MM.1S (cell line): ENCODE results near the gene GGN.

Source experiments
- DNase-seq: peaks from one replicate; pipeline ENCODE4 v3.0.0-alpha.2; 2015
- H2AFZ ChIP-seq: fragments of 300-600 bp; sonication (generic); 2 replicates; pipeline ENCODE4 v1.6.0; 2016; ENCODE audit warnings: antibody characterized with exemption, low read length
- H3F3A ChIP-seq: fragments of 300-600 bp; sonication (generic); 2 replicates; pipeline ENCODE4 v1.6.1; 2016; ENCODE audit warnings: mild to moderate bottlenecking, antibody characterized with exemption, low read length, moderate library complexity, mixed read lengths; ENCODE audit not compliant: insufficient read depth
- H3K27ac ChIP-seq: fragments of 300-600 bp; sonication (generic); 2 replicates; pipeline ENCODE4 v1.5.1; 2016; ENCODE audit warnings: mild to moderate bottlenecking, low read length
- H3K27me3 ChIP-seq: fragments of 300-600 bp; sonication (generic); replicated peaks from 2 replicates; pipeline ENCODE4 v1.6.0; 2016; ENCODE audit warnings: low read length; ENCODE audit not compliant: insufficient read depth
- H3K36me3 ChIP-seq: fragments of 300-600 bp; sonication (generic); replicated peaks from 2 replicates; pipeline ENCODE4 v1.6.1; 2016; ENCODE audit warnings: mild to moderate bottlenecking, low read length, mixed read lengths; ENCODE audit not compliant: insufficient read depth
- H3K4me1 ChIP-seq: fragments of 300-600 bp; sonication (generic); 2 replicates; pipeline ENCODE4 v1.6.1; 2016; ENCODE audit warnings: low read length, mixed read lengths
- H3K4me2 ChIP-seq: fragments of 300-600 bp; sonication (generic); 2 replicates; pipeline ENCODE4 v1.6.0; 2016; ENCODE audit warnings: low read depth, low read length
- H3K4me3 ChIP-seq: fragments of 300-600 bp; sonication (generic); 2 replicates; pipeline ENCODE4 v1.5.1; 2016; ENCODE audit warnings: low read length, mixed read lengths
- H3K79me2 ChIP-seq: fragments of 300-600 bp; sonication (generic); 2 replicates; pipeline ENCODE4 v1.6.1; 2016; ENCODE audit warnings: mixed run types, low read length, mixed read lengths
- H3K9ac ChIP-seq: fragments of 300-600 bp; sonication (generic); 2 replicates; pipeline ENCODE4 v1.6.1; 2016; ENCODE audit warnings: low read length, mixed read lengths
- H3K9me2 ChIP-seq: fragments of 300-600 bp; sonication (generic); replicated peaks from 2 replicates; pipeline ENCODE4 v1.6.1; 2016; ENCODE audit warnings: mild to moderate bottlenecking, low read length, mixed read lengths; ENCODE audit not compliant: insufficient read depth
- H3K9me3 ChIP-seq: fragments of 300-600 bp; sonication (generic); replicated peaks from 2 replicates; pipeline ENCODE4 v1.6.1; 2016; ENCODE audit warnings: mild to moderate bottlenecking, low read length, mixed read lengths; ENCODE audit not compliant: insufficient read depth
- H4K20me1 ChIP-seq: fragments of 300-600 bp; sonication (generic); 2 replicates; pipeline ENCODE4 v1.6.1; 2016; ENCODE audit warnings: mild to moderate bottlenecking, low read length, moderate library complexity, mixed read lengths; ENCODE audit not compliant: insufficient read depth
- CTCF ChIP-seq: fragments of 300-600 bp; sonication (generic); IDR thresholded peaks from 2 replicates; pipeline ENCODE4 v1.5.1; 2016; ENCODE audit warnings: antibody characterized with exemption, low read length, mixed read lengths
- EZH2 ChIP-seq: fragments of 300-600 bp; sonication (generic); optimal IDR thresholded peaks from 2 replicates; pipeline ENCODE3; 2017; ENCODE audit warnings: low read depth, mild to moderate bottlenecking, antibody characterized with exemption, low read length, mixed read lengths
- EZH2phosphoT487 ChIP-seq: fragments of 300-600 bp; sonication (generic); IDR thresholded peaks from 2 replicates; pipeline ENCODE4 v1.6.1; 2018; ENCODE audit warnings: antibody characterized with exemption, low read length

GGN gene

GRCh38 chr19:38355728-38356725 is 31.8 kb downstream of the GGN start:
- TF ChIP-seq CTCF (no peak), EZH2 (no peak), EZH2phosphoT487 (no peak)
- Histone ChIP-seq H2AFZ (no peak overlapping the region), H3K4me3 (no peak overlapping the region), H3K9me2 (no peaks in the 10 kb centered on the region), H3K79me2 (no peaks in the 10 kb centered on the region), H3K36me3 (no peaks in the 10 kb centered on the region), H3K27me3 (peaks cover 55% of the 10 kb centered on the region), H4K20me1 (no peaks in the 10 kb centered on the region), H3K27ac (no peak overlapping the region), H3K9ac (no peak overlapping the region), H3K4me1 (no peaks in the 10 kb centered on the region), H3K4me2 (no peak overlapping the region), H3K9me3 (no peaks in the 10 kb centered on the region), H3F3A (no peaks in the 10 kb centered on the region)
- DNase-seq: no peak

- Histone ChIP-seq H3K9me3 (no peaks in the 10 kb centered on the region), H4K20me1 (no peaks in the 10 kb centered on the region), H3K79me2 (no peaks in the 10 kb centered on the region), H3K27ac (no peak overlapping the region), H3K4me2 (no peak overlapping the region), H3K9me2 (no peaks in the 10 kb centered on the region), H3K36me3 (no peaks in the 10 kb centered on the region), H3F3A (no peaks in the 10 kb centered on the region), H3K9ac (no peak overlapping the region), H2AFZ (no peak overlapping the region), H3K27me3 (peaks cover 27% of the 10 kb centered on the region; the same call in 1 of the 2 replicates), H3K4me3 (no peak overlapping the region), H3K4me1 (no peaks in the 10 kb centered on the region)
- TF ChIP-seq EZH2 (no peak), EZH2phosphoT487 (no peak), CTCF (no peak)
- no peak for DNase-seq
Measured at GRCh38 chr19:38352611-38353010, 35.2 kb downstream of the GGN start.

- Histone ChIP-seq H3K4me2 (no peak overlapping the region), H4K20me1 (no peaks in the 10 kb centered on the region), H3K4me1 (no peaks in the 10 kb centered on the region), H2AFZ (no peak overlapping the region), H3K79me2 (no peaks in the 10 kb centered on the region), H3F3A (no peaks in the 10 kb centered on the region), H3K9ac (no peak overlapping the region), H3K9me2 (no peaks in the 10 kb centered on the region), H3K4me3 (no peak overlapping the region), H3K36me3 (no peaks in the 10 kb centered on the region), H3K27ac (no peak overlapping the region), H3K9me3 (no peaks in the 10 kb centered on the region), H3K27me3 (peaks cover 26% of the 10 kb centered on the region; the same call in 1 of the 2 replicates)
- DNase-seq: no peak
- no peak for TF ChIP-seq EZH2phosphoT487
Measured at GRCh38 chr19:38351865-38352395, 35.9 kb downstream of the GGN start.
